Measurements from ENCODE around the gene FAM200A.
"Not testable (repeated sequence)": the region's sequence is repeated elsewhere in the genome, so short reads cannot be mapped to it uniquely, and the experiment has no call there.

The FAM200A gene

GRCh38 chr7:99563650-99564049, 11.7 kb upstream of the FAM200A start:
- CTCF ChIA-PET, result no interaction called here
- DNase-seq, result no peak
- no peak overlapping the region for H3K4me3 Mint-ChIP-seq
- no peaks in the 10 kb centered on the region for H3K9me3 Mint-ChIP-seq
- peaks cover 40% of the 10 kb centered on the region for H3K4me1 Mint-ChIP-seq
- no peaks in the 10 kb centered on the region for H3K27me3 Mint-ChIP-seq
- no peak overlapping the region for H3K27ac Mint-ChIP-seq
- peaks cover 55% of the 10 kb centered on the region for H3K36me3 Mint-ChIP-seq

- Mint-ChIP-seq H3K36me3 (peaks cover 57% of the 10 kb centered on the region), H3K27ac (peak overlapping the region; percentile 15), H3K4me1 (peaks cover 42% of the 10 kb centered on the region), H3K27me3 (no peaks in the 10 kb centered on the region), H3K9me3 (no peaks in the 10 kb centered on the region), H3K4me3 (no peak overlapping the region)
- CTCF ChIA-PET, result no interaction called here
- DNase-seq, result peak; percentile 34
These were observed 10.9 kb upstream of the FAM200A start for GRCh38 chr7:99562832-99563231.

GRCh38 chr7:99562114-99562784, 10.3 kb upstream of the FAM200A start:
- CTCF ChIA-PET, result no interaction called here
- DNase-seq, result no peak
- H3K36me3 Mint-ChIP-seq, result peaks cover 61% of the 10 kb centered on the region
- no peaks in the 10 kb centered on the region for H3K9me3 Mint-ChIP-seq
- H3K27me3 Mint-ChIP-seq, result no peaks in the 10 kb centered on the region
- peak overlapping the region; percentile 15 for H3K27ac Mint-ChIP-seq
- H3K4me3 Mint-ChIP-seq, result no peak overlapping the region
- peaks cover 48% of the 10 kb centered on the region for H3K4me1 Mint-ChIP-seq

- Mint-ChIP-seq H3K4me3 (no peak overlapping the region), H3K9me3 (no peaks in the 10 kb centered on the region), H3K4me1 (peaks cover 54% of the 10 kb centered on the region), H3K27ac (peak overlapping the region; percentile 15), H3K36me3 (peaks cover 65% of the 10 kb centered on the region), H3K27me3 (no peaks in the 10 kb centered on the region)
- CTCF ChIA-PET, result no interaction called here
- no peak for DNase-seq
These were observed 9.8 kb upstream of the FAM200A start for GRCh38 chr7:99561737-99562051.

GRCh38 chr7:99560834-99561736, 9.2 kb upstream of the FAM200A start:
- H3K9me3 Mint-ChIP-seq, result no peaks in the 10 kb centered on the region
- H3K27me3 Mint-ChIP-seq, result no peaks in the 10 kb centered on the region
- CTCF ChIA-PET, result no interaction called here
- H3K27ac Mint-ChIP-seq, result no peak overlapping the region
- peak overlapping the region; percentile 95 for H3K4me3 Mint-ChIP-seq
- no peak for DNase-seq
- H3K36me3 Mint-ChIP-seq, result peaks cover 66% of the 10 kb centered on the region
- peaks cover 58% of the 10 kb centered on the region for H3K4me1 Mint-ChIP-seq

- Mint-ChIP-seq H3K4me1 (peaks cover 65% of the 10 kb centered on the region), H3K9me3 (no peaks in the 10 kb centered on the region), H3K4me3 (peak overlapping the region; percentile 95), H3K27ac (peak overlapping the region; percentile 97), H3K36me3 (peaks cover 63% of the 10 kb centered on the region), H3K27me3 (no peaks in the 10 kb centered on the region)
- DNase-seq, result peak; percentile 27
- CTCF ChIA-PET, result interaction anchor here (0.7 to 1.1 kb wide), 2 partner anchors 9 to 144 kb away, joined by 3 read pairs; no protein-coding TSS in a partner anchor
These were observed 7.4 kb upstream of the FAM200A start for GRCh38 chr7:99559175-99559915.

- peaks cover 61% of the 10 kb centered on the region for H3K36me3 Mint-ChIP-seq
- CTCF ChIA-PET, result interaction anchor here (1.1 kb wide), 1 partner anchor 143 kb away, joined by 3 read pairs; no protein-coding TSS in a partner anchor
- H3K4me3 Mint-ChIP-seq, result peak within 1 kb of the TSS; percentile 95
- H3K27ac Mint-ChIP-seq, result peak within 1 kb of the TSS; percentile 97
- peak; percentile 95 for DNase-seq
- H3K9me3 Mint-ChIP-seq, result no peaks in the 10 kb centered on the region
- H3K27me3 Mint-ChIP-seq, result no peaks in the 10 kb centered on the region
- H3K4me1 Mint-ChIP-seq, result peaks cover 58% of the 10 kb centered on the region
These were observed 6.6 kb upstream of the FAM200A start, which contains the start of gene ZNF655 for GRCh38 chr7:99558306-99559174. Gene ZNF655 (plus strand): TSS chr7:99558642. CDS start chr7:99560560, 1,918 bp downstream.

- H3K4me1 Mint-ChIP-seq, result peaks cover 60% of the 10 kb centered on the region
- no peaks in the 10 kb centered on the region for H3K27me3 Mint-ChIP-seq
These were observed 6.0 kb upstream of the FAM200A start for GRCh38 chr7:99557940-99558305.

GRCh38 chr7:99557196-99557607, 5.3 kb upstream of the FAM200A start:
- Mint-ChIP-seq H3K4me1 (peaks cover 59% of the 10 kb centered on the region), H3K4me3 (peak overlapping the region; percentile 95), H3K27me3 (no peaks in the 10 kb centered on the region), H3K27ac (peak overlapping the region; percentile 97), H3K36me3 (peaks cover 54% of the 10 kb centered on the region), H3K9me3 (no peaks in the 10 kb centered on the region)
- no peak for DNase-seq
- CTCF ChIA-PET, result interaction anchor here (0.6 kb wide), 1 partner anchor 23 kb away, joined by 3 read pairs; no protein-coding TSS in a partner anchor

More at GRCh38 chr7:99557940-99558305, 6.0 kb upstream of the FAM200A start:
- DNase-seq, result no peak
- no peaks in the 10 kb centered on the region for H3K9me3 Mint-ChIP-seq
- CTCF ChIA-PET, result interaction anchor here (0.6 kb wide), 1 partner anchor 23 kb away, joined by 3 read pairs; no protein-coding TSS in a partner anchor
- peaks cover 62% of the 10 kb centered on the region for H3K36me3 Mint-ChIP-seq
- H3K27ac Mint-ChIP-seq, result peak overlapping the region; percentile 97
- peak overlapping the region; percentile 95 for H3K4me3 Mint-ChIP-seq

- no peak overlapping the region for H3K27ac Mint-ChIP-seq
These were observed 3.0 kb upstream of the FAM200A start for GRCh38 chr7:99554939-99555338.

GRCh38 chr7:99553039-99553438, 1.1 kb upstream of the FAM200A start:
- Mint-ChIP-seq H3K4me3 (no peak overlapping the region), H3K4me1 (peaks cover 50% of the 10 kb centered on the region), H3K27me3 (no peaks in the 10 kb centered on the region), H3K27ac (no peak overlapping the region), H3K9me3 (peaks cover 7% of the 10 kb centered on the region), H3K36me3 (peaks cover 58% of the 10 kb centered on the region)
- CTCF ChIA-PET, result no interaction called here
- no peak for DNase-seq

More at GRCh38 chr7:99554939-99555338, 3.0 kb upstream of the FAM200A start:
- H3K4me1 Mint-ChIP-seq, result peaks cover 51% of the 10 kb centered on the region
- no peaks in the 10 kb centered on the region for H3K27me3 Mint-ChIP-seq
- DNase-seq, result no peak
- H3K4me3 Mint-ChIP-seq, result no peak overlapping the region
- peaks cover 45% of the 10 kb centered on the region for H3K36me3 Mint-ChIP-seq
- CTCF ChIA-PET, result no interaction called here
- no peaks in the 10 kb centered on the region for H3K9me3 Mint-ChIP-seq

GRCh38 chr7:99551334-99551733, 580 bp downstream of the FAM200A start:
- H3K27me3 Mint-ChIP-seq, result no peaks in the 10 kb centered on the region
- H3K27ac Mint-ChIP-seq, result peak overlapping the region; percentile 89
- CTCF ChIA-PET, result no interaction called here
- H3K9me3 Mint-ChIP-seq, result peaks cover 7% of the 10 kb centered on the region
- peak overlapping the region; percentile 83 for H3K4me3 Mint-ChIP-seq
- peaks cover 58% of the 10 kb centered on the region for H3K36me3 Mint-ChIP-seq
- DNase-seq, result no peak
- H3K4me1 Mint-ChIP-seq, result peaks cover 35% of the 10 kb centered on the region

- H3K27ac Mint-ChIP-seq, CTCF ChIA-PET, H3K27me3 Mint-ChIP-seq, H3K4me3 Mint-ChIP-seq, H3K9me3 Mint-ChIP-seq, DNase-seq: not testable (repeated sequence)
- Mint-ChIP-seq H3K36me3 (peaks cover 50% of the 10 kb centered on the region), H3K4me1 (peaks cover 26% of the 10 kb centered on the region)
These were observed 2.4 kb downstream of the FAM200A start for GRCh38 chr7:99549545-99549944.

Data from activated naive CD4-positive, alpha-beta T cell treated with anti-CD3 and anti-CD28 coated beads, Interleukin-2, amount 10 ng/mL, durations not matched to agents 7 days and 5 days (primary cell).